Thyroid gland (tissue), 4 donors: ENCODE measurements around the gene DPYSL4.

Experiments
- CTCF ChIP-seq, 6 experiments: fragments of 200-600 bp in 3 of 6; fragments of 450-650 bp in 3 of 6; sonication (generic) in 3 of 6; IDR thresholded peaks; one replicate each; pipeline ENCODE4 v1.5.1; 2016 to 2019; ENCODE audit warnings: antibody characterized with exemption in 6 of 6, mild to moderate bottlenecking in 2 of 6, inconsistent platforms in 1 of 6, moderate library complexity in 1 of 6
- POLR2A ChIP-seq, 2 donors: fragments of 450-650 bp; IDR thresholded peaks; one replicate each; pipeline ENCODE4 v1.6.1; 2017; ENCODE audit warnings: antibody characterized with exemption in 2 of 2, mild to moderate bottlenecking in 2 of 2, moderate library complexity in 1 of 2

GRCh38 chr10:132242103-132242840 lies 55.5 kb downstream of the DPYSL4 start:
- TF ChIP-seq CTCF (IDR thresholded peaks at IDR 0.05) (no peak), POLR2A (IDR thresholded peaks at IDR 0.05) (no peak)
